ACC112 (cell line): ENCODE results near the gene MYH1.

Experiments
- H2AFZ ChIP-seq: fragments of 200-600 bp; sonication (generic); one replicate; pipeline ENCODE4 v1.6.0; 2017; ENCODE audit warnings: antibody characterized with exemption, low read length; ENCODE audit not compliant: unreplicated experiment
- H3K27ac ChIP-seq: fragments of 200-600 bp; sonication (generic); 2 replicates; pipeline ENCODE4 v1.5.1; 2014; ENCODE audit warnings: low read depth, mild to moderate bottlenecking, antibody characterized with exemption, low read length, moderate library complexity
- H3K27me3 ChIP-seq: fragments of 200-600 bp; sonication (generic); 2 replicates; pipeline ENCODE4 v1.6.1; 2014; ENCODE audit warnings: mild to moderate bottlenecking, antibody characterized with exemption, low read length, moderate library complexity, mixed read lengths; ENCODE audit not compliant: insufficient read depth
- H3K36me3 ChIP-seq: fragments of 200-600 bp; sonication (generic); 2 replicates; pipeline ENCODE4 v1.6.1; 2016; ENCODE audit warnings: mild to moderate bottlenecking, antibody characterized with exemption, low read length, moderate library complexity, mixed read lengths; ENCODE audit not compliant: insufficient read depth
- H3K4me1 ChIP-seq: fragments of 200-600 bp; sonication (generic); one replicate; pipeline ENCODE4 v1.6.1; 2016; ENCODE audit warnings: low read length, mixed read lengths; ENCODE audit not compliant: insufficient read depth, unreplicated experiment, control insufficient read depth
- H3K4me3 ChIP-seq: fragments of 200-600 bp; sonication (generic); 2 replicates; pipeline ENCODE4 v1.5.1; 2014; ENCODE audit warnings: mild to moderate bottlenecking, low read depth, low read length
- H3K79me2 ChIP-seq: fragments of 200-600 bp; sonication (generic); one replicate; pipeline ENCODE4 v1.6.0; 2016; ENCODE audit warnings: low read length; ENCODE audit not compliant: control insufficient read depth, unreplicated experiment, insufficient read depth

MYH1 gene

DNA sequence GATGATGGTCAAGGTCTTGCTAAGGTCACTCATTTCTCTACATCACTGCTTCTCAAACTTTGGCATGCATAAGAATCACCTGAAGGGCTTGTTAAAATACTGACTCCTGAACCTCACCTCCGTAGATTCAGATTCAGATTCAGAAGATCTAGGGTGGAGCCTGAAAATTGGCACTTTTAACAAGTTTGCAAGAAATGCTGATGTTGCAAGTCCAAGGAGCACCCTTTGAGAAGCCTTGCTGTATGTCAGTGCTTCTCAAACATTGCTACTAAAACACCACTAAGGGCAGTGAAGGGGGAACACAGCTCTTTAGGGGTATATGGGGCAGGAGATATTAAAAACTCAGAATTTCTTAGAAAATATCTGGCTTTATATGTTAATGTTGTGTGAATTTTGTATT, 13.7 kb upstream of the MYH1 start:
- Histone ChIP-seq H3K36me3 (no peaks in the 10 kb centered on the region), H3K27ac (no peak overlapping the region), H3K4me3 (no peak overlapping the region), H3K79me2 (no peaks in the 10 kb centered on the region), H2AFZ (no peak overlapping the region), H3K4me1 (no peaks in the 10 kb centered on the region), H3K27me3 (no peaks in the 10 kb centered on the region)

DNA sequence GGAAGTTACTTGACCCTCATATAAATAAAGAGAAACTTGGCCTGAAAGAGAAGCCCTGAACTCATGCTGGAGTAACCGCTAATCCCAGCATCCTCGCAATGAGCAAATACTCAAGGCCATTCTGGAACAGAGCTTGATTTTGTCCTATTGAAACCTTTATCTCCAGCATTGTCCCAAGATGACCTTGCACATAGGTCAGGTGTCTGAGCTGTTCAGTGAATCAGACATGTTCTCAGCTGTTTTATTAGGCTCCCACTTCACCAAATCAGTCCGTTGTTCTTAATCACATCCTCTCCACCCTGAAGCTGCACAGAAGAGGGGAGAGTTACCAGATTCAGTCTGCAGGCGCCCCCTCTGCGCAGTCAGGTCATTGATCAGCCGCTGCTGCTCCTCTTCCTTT, 9.1 kb upstream of the MYH1 start:
- Histone ChIP-seq H3K4me3 (no peak overlapping the region), H2AFZ (no peak overlapping the region), H3K4me1 (no peaks in the 10 kb centered on the region), H3K79me2 (no peaks in the 10 kb centered on the region), H3K36me3 (no peaks in the 10 kb centered on the region), H3K27ac (no peak overlapping the region), H3K27me3 (no peaks in the 10 kb centered on the region)

DNA sequence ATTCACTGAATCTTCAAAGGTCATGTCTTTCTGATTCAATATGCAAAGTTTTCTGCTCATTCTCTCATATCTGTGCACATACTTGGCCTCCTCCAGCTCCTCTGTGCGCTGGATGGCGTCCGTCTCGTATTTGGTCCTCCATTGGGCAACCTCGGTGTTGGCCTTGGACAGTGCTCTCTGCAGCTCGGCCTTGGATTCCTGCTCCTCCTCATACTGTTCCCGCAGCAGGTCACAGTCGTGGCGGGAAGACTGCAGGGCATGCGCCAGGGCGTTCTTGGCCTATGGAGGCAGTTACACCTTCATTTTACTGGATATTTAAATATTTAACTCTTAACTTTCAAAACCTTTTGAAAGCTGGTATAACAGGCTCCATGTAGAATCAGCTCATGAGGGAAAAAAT, 8.2 kb upstream of the MYH1 start:
- Histone ChIP-seq H3K27me3 (no peaks in the 10 kb centered on the region), H2AFZ (no peak overlapping the region), H3K79me2 (no peaks in the 10 kb centered on the region), H3K36me3 (no peaks in the 10 kb centered on the region), H3K4me1 (no peaks in the 10 kb centered on the region), H3K27ac (no peak overlapping the region), H3K4me3 (no peak overlapping the region)

DNA sequence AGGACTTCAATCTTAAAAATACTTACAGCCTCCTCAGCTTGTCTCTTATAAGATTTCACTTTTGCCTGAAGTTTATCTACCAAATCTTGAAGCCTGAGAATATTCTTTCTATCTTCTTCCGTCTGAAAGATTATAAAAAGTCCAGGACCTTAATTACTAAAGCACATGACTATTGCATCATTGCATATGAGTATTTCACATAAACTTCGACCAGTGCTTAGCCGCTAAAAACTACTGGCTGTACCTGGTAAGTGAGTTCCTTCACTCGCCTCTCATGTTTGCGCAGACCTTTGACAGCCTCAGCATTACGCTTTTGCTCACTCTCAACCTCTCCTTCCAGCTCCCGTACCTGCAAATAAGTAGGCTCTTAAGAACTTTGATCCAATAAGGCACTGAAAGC, 4.7 kb upstream of the MYH1 start:
- Histone ChIP-seq H3K36me3 (no peaks in the 10 kb centered on the region), H3K27ac (no peak overlapping the region), H3K79me2 (no peaks in the 10 kb centered on the region), H3K27me3 (no peaks in the 10 kb centered on the region), H2AFZ (no peak overlapping the region), H3K4me3 (no peak overlapping the region), H3K4me1 (no peaks in the 10 kb centered on the region)

DNA sequence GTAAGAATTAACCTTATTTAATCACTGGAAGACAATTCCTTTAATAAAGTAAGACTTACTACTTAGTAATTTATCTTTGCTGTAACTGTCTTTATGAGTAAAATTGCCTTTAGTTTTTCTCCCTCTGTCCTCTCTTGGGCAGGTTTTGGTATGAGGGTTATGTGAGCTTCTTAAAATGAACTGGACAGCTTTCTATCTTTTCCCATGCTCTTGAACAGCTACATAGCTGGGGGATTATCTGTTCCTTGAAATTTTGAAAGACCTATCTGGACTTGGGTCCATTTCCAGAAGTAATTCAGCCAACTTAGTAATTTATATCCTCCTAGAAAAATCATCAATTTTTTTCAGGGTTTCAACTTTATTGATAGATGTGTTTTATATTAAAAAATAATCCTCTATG, 3.6 kb upstream of the MYH1 start:
- Histone ChIP-seq H3K4me1 (no peaks in the 10 kb centered on the region), H2AFZ (no peak overlapping the region), H3K36me3 (no peaks in the 10 kb centered on the region), H3K79me2 (no peaks in the 10 kb centered on the region), H3K27ac (no peak overlapping the region), H3K27me3 (no peaks in the 10 kb centered on the region), H3K4me3 (no peak overlapping the region)

DNA sequence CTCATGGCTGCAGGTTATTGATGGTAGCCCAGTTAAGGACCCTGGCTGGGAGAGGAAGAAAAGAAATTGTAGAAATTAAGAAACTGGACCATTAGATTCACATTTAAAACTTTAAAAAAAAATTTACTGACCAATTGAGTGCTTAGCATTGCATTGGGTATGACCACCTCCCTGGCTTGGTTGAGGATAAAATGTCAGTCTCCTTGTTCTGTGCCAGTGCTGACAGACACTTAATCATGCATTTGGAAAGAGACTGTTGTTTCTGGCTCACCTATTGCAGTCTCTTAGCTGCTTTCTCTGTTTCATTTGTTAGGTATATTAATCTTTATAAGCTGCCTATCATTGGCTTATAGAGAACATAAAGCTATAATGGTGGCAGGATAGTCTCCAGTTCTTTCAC, 1.7 kb downstream of the MYH1 start:
- Histone ChIP-seq H2AFZ (no peak overlapping the region), H3K4me1 (no peaks in the 10 kb centered on the region), H3K27ac (no peak overlapping the region), H3K79me2 (no peaks in the 10 kb centered on the region), H3K36me3 (no peaks in the 10 kb centered on the region), H3K27me3 (no peaks in the 10 kb centered on the region), H3K4me3 (no peak overlapping the region)

DNA sequence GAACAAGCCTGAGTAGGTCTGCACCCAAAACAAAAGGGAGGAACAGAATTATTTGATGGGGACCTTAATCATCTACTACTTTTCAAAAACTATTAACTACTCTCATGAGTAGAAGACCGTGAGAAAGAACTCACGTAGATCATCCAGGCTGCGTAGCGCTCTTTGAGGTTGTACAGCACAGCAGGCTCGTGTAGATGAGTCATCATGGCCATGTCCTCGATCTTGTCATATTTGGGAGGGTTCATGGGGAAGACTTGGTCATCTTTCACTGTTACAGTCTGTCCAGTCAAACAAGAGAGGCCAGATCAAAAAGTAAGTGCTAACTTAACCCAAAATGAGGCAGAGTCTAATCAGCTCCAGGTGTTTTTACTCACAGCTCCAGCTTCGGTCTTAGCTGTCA, 2.3 kb downstream of the MYH1 start:
- Histone ChIP-seq H3K27ac (no peak overlapping the region), H3K4me1 (no peaks in the 10 kb centered on the region), H3K27me3 (no peaks in the 10 kb centered on the region), H3K79me2 (no peaks in the 10 kb centered on the region), H2AFZ (no peak overlapping the region), H3K4me3 (no peak overlapping the region), H3K36me3 (no peaks in the 10 kb centered on the region)

DNA sequence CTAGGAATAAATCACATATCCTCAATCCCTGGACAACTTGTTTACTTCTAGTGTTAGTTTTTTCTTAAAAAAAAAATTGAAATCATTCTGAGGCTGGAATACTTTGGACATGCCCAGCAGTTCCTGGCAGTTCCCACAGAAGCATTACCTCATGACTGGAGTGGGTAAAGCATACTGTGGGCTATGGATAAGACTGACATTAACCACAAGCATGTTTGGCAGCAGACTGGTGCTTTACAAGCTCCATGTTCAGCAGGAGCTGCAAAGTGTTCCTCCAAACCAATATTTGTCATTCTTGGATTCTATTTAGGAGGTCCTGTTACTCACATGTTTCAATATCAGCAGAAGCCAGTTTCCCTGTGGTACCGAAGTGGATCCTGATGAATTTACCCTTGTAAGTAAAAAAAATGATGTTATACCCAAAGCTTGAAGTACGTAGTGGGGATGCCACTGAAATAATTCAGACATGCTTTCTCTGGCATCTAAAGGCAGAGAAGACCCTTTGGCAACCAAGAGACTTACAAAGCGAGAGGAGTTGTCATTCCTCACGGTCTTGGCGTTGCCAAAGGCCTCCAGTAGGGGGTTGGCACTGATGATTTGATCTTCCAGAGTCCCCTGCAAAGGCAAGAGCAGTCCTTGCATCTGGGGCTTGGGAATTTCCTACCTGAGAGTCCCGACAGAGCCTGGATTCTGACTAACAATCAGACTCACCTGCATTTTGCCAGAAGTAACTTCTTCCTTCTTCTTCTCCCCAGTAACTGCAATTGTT, 4.9 kb downstream of the MYH1 start:
- Histone ChIP-seq H2AFZ (no peak overlapping the region), H3K27ac (no peak overlapping the region), H3K4me3 (no peak overlapping the region), H3K79me2 (no peaks in the 10 kb centered on the region), H3K36me3 (no peaks in the 10 kb centered on the region), H3K4me1 (no peaks in the 10 kb centered on the region), H3K27me3 (no peaks in the 10 kb centered on the region)

DNA sequence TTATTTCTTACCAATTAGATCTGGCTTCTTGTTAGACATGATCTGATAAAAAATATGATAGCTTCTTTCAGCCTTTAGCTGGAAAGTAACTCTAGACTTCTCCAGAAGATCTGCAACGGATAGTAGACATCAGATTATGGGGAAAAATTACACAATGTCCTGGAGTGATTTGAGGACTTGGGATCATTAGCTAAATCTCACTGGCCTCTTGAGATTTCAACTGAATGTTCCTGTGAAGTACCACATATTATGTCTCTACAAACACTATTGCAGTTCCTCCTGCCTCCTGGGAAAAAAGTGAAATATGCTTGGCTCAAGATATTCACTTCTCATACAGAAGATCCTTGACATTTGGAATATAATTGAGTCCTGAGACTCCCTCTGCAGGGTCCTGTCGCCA, 5.5 kb downstream of the MYH1 start:
- Histone ChIP-seq H3K4me1 (no peaks in the 10 kb centered on the region), H3K79me2 (no peaks in the 10 kb centered on the region), H3K27me3 (no peaks in the 10 kb centered on the region), H3K27ac (no peak overlapping the region), H3K4me3 (no peak overlapping the region), H2AFZ (no peak overlapping the region), H3K36me3 (no peaks in the 10 kb centered on the region)

DNA sequence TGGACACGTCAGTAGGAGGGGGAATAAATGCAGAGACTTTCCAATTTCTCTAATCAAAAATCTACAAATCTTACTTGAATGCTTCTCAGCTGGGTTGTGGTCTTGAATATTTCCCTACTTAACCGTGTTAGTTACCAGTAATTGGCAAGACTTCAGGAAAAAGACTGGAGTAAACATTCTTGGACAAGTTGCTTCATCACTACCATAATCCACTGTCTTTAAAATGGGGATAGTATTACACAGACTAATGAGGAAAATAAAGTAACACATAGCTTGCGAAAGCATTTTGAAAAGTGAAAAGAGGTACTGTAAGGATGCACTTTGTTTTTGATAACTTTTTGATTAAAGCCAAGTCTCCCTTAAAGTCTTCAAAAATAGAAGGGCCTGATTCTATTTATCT, 18.4 kb downstream of the MYH1 start:
- Histone ChIP-seq H3K36me3 (no peaks in the 10 kb centered on the region), H2AFZ (no peak overlapping the region), H3K27ac (no peak overlapping the region), H3K27me3 (no peaks in the 10 kb centered on the region), H3K4me3 (no peak overlapping the region), H3K4me1 (no peaks in the 10 kb centered on the region), H3K79me2 (no peaks in the 10 kb centered on the region)

DNA sequence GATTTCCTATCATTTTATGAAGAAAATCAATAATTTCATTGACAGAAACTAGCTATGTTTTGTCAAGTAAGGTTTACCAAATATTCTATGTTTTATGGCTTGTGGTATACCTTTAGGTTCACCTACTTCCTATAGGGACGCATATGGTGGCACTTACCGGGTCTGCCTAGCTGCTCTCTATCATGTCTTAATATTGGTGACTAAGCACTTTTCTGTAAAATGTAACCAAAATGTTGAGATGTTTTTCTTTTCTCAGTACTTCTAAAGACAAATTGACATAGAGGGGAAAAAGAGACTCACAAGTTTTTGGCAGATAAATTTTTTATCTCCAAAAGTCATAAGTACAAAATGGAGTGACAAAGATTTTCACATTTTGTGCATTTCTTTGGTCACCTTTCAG, 26.3 kb downstream of the MYH1 start:
- Histone ChIP-seq H2AFZ (no peak overlapping the region), H3K27me3 (no peaks in the 10 kb centered on the region), H3K27ac (no peak overlapping the region), H3K4me3 (no peak overlapping the region), H3K36me3 (no peaks in the 10 kb centered on the region), H3K79me2 (no peaks in the 10 kb centered on the region), H3K4me1 (no peaks in the 10 kb centered on the region)
